MCF 10A (cell line): Measurements from ENCODE around the gene MORF4L2. TPM values are rescaled to one million over a fixed set of nuclear protein-coding genes. Genes with fewer than 3 reads are reported as not detected.

Experiments
- BruUV-seq: library from RNA; stranded (reverse); fragments of 400-500 nt; replicated peaks from 2 replicates; lab custom pipeline; 2021; lab: Mats Ljungman, UMichigan
- CTCF ChIA-PET: fragments of 300-600 bp; sonication (Branson Sonifier 250); formaldehyde crosslinking; extraction: SDS; loops from one replicate; lab custom pipeline; 2021; ENCODE audit warnings: antibody characterized with exemption, inconsistent platforms; lab: Yijun Ruan, JAX
- POLR2A ChIA-PET: fragments of 300-600, 350-650 bp; sonication (Branson Sonifier 250); formaldehyde crosslinking; extraction: SDS; loops from one replicate; lab custom pipeline; 2020; ENCODE audit warnings: antibody characterized with exemption, inconsistent platforms; lab: Yijun Ruan, JAX
- DNase-seq: peaks from one replicate; pipeline ENCODE4 v3.0.0-alpha.2; 2018; ENCODE audit not compliant: unreplicated experiment
- H3K27ac Mint-ChIP-seq: one replicate; pipeline ENCODE4 v1.8.0; 2022; ENCODE audit warnings: mild to moderate bottlenecking, low read depth, mixed read lengths; ENCODE audit not compliant: unreplicated experiment
- H3K27me3 Mint-ChIP-seq: one replicate; pipeline ENCODE4 v1.8.0; 2022; ENCODE audit warnings: mixed read lengths; ENCODE audit not compliant: insufficient read depth, unreplicated experiment
- H3K36me3 Mint-ChIP-seq: one replicate; pipeline ENCODE4 v1.8.0; 2022; ENCODE audit warnings: mild to moderate bottlenecking, moderate library complexity, mixed read lengths; ENCODE audit not compliant: insufficient read depth, unreplicated experiment
- H3K4me1 Mint-ChIP-seq: one replicate; pipeline ENCODE4 v1.8.0; 2022; ENCODE audit warnings: mixed read lengths; ENCODE audit not compliant: insufficient read depth, unreplicated experiment
- H3K4me3 Mint-ChIP-seq: one replicate; pipeline ENCODE4 v1.8.0; 2022; ENCODE audit warnings: mild to moderate bottlenecking, moderate library complexity, mixed read lengths; ENCODE audit not compliant: unreplicated experiment
- H3K9me3 Mint-ChIP-seq: one replicate; pipeline ENCODE4 v1.8.0; 2022; ENCODE audit warnings: mixed read lengths; ENCODE audit not compliant: unreplicated experiment
- CTCF ChIP-seq: fragments of 200-600 bp; IDR thresholded peaks from one replicate; pipeline ENCODE4 v1.8.0; 2022; ENCODE audit warnings: antibody characterized with exemption, mild to moderate bottlenecking; ENCODE audit not compliant: unreplicated experiment
- intact Hi-C: fragments of 100-400 bp; cut with micrococcal nuclease; formaldehyde crosslinking; loops from 2 replicates; pipeline ENCODE4 v1.14.1; 2022
- total RNA-seq: library from RNA; stranded (reverse); gene quantifications from 2 replicates; pipeline ENCODE4 v1.2.3, GENCODE V29; 2022

The MORF4L2 gene
- total RNA-seq, 1 experiment from 2014 or later = 463 TPM

- no peak for TF ChIP-seq CTCF
- no peaks in the 10 kb centered on the region for H3K9me3 Mint-ChIP-seq
- ChIA-PET CTCF (interaction anchor here (0.7 to 3.6 kb wide), 11 partner anchors 8 to 787 kb away, joined by 3 to 32 read pairs (median 4); no protein-coding TSS in a partner anchor), POLR2A (no interaction called here)
- peaks cover 5% of the 10 kb centered on the region for H3K4me1 Mint-ChIP-seq
- intact Hi-C loops = loop anchor here (1.0 kb wide), 1 partner anchor 64 kb away; no protein-coding TSS in a partner anchor
- BruUV-seq = no TSS peak
- DNase-seq = no peak
- H3K36me3 Mint-ChIP-seq = no peaks in the 10 kb centered on the region
- H3K27me3 Mint-ChIP-seq = peaks cover 69% of the 10 kb centered on the region
- H3K4me3 Mint-ChIP-seq = no peak within 1 kb of the TSS
- no peak within 1 kb of the TSS for H3K27ac Mint-ChIP-seq
These were observed 24.1 kb upstream of the MORF4L2 start, which contains the start of gene TMEM31 for GRCh38 chrX:103710609-103711008. Gene TMEM31 (plus strand): TSS chrX:103710909. CDS start chrX:103712259, 1,350 bp downstream.

- no peak for TF ChIP-seq CTCF
- ChIA-PET POLR2A (no interaction called here), CTCF (no interaction called here)
- BruUV-seq = no TSS peak
- Mint-ChIP-seq H3K27ac (no peak overlapping the region), H3K4me1 (no peaks in the 10 kb centered on the region), H3K9me3 (no peaks in the 10 kb centered on the region), H3K36me3 (no peaks in the 10 kb centered on the region), H3K4me3 (no peak overlapping the region), H3K27me3 (peaks cover 81% of the 10 kb centered on the region)
- intact Hi-C loops = no loop called here
- no peak for DNase-seq
These were observed 18.4 kb upstream of the MORF4L2 start for GRCh38 chrX:103704863-103705262.

DNA sequence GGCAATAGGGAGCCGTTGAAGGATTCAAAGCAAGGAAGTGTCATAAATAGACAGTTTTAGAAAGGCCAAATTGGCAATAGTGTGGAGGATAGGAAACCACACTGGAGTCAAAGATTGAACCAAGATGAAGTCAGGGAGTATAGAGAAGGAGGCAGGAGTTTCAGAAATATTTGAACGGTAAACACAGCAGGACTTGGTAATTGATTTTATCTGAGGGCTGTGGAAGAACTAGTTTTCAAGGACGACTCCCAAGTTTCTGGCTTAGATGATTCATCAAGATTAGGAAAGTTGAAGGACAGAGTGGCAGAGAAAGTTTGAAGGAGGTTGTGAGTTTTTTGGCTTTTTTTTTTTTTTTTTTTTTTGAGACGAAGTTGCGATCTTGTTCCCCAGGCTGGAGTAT lies 12.7 kb upstream of the MORF4L2 start:
- BruUV-seq = no TSS peak
- POLR2A ChIA-PET = no interaction called here

DNA sequence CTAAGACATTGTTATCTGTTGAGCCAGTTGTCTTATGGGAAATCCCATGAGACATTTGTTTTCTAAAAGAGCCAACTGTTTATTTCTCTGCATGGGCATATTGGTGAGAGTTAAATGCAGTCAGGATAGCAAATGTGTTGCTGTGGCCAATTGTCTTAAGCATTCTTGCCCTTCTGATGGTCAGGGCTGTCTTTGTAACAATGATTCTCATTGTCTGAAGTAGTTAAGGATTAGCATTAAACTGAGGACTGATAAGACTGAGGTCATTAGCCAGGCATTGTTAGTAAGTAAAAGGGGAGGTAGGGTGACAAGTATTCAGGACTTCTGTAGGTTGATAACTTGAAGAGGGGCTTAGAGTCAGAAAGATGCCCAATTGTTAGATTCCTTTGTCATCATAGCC lies 11.2 kb upstream of the MORF4L2 start:
- TF ChIP-seq CTCF = no peak
- intact Hi-C loops = no loop called here

More for the DNA sequence above, 12.7 kb upstream of the MORF4L2 start:
- DNase-seq = no peak
- Mint-ChIP-seq H3K4me1 (no peaks in the 10 kb centered on the region), H3K4me3 (no peak overlapping the region), H3K9me3 (no peaks in the 10 kb centered on the region), H3K27ac (no peak overlapping the region), H3K27me3 (peaks cover 60% of the 10 kb centered on the region), H3K36me3 (no peaks in the 10 kb centered on the region)
- CTCF ChIA-PET = no interaction called here
- TF ChIP-seq CTCF = no peak
- intact Hi-C loops = no loop called here

More for the DNA sequence above, 11.2 kb upstream of the MORF4L2 start:
- Mint-ChIP-seq H3K9me3 (no peaks in the 10 kb centered on the region), H3K27me3 (peaks cover 63% of the 10 kb centered on the region), H3K4me3 (no peak overlapping the region), H3K4me1 (no peaks in the 10 kb centered on the region), H3K36me3 (no peaks in the 10 kb centered on the region), H3K27ac (no peak overlapping the region)
- ChIA-PET POLR2A (interaction anchor here (0.7 kb wide), 1 partner anchor 73 kb away, joined by 3 read pairs; no protein-coding TSS in a partner anchor), CTCF (no interaction called here)
- BruUV-seq = no TSS peak
- DNase-seq = no peak
